GM23248 (cell line): ENCODE results near the gene ESAM.

Experiments used
- EZH2 ChIP-seq: fragments of 200-600 bp; sonication (generic); IDR thresholded peaks from 2 replicates; pipeline ENCODE4 v1.6.1; 2018; ENCODE audit warnings: antibody characterized with exemption, mild to moderate bottlenecking; ENCODE audit not compliant: insufficient read depth, poor library complexity, severe bottlenecking
- EZH2phosphoT487 ChIP-seq: fragments of 200-600 bp; sonication (generic); IDR thresholded peaks from 2 replicates; pipeline ENCODE4 v1.6.1; 2018; ENCODE audit warnings: antibody characterized with exemption, moderate library complexity, mild to moderate bottlenecking, low read depth; ENCODE audit not compliant: insufficient read depth

DNA sequence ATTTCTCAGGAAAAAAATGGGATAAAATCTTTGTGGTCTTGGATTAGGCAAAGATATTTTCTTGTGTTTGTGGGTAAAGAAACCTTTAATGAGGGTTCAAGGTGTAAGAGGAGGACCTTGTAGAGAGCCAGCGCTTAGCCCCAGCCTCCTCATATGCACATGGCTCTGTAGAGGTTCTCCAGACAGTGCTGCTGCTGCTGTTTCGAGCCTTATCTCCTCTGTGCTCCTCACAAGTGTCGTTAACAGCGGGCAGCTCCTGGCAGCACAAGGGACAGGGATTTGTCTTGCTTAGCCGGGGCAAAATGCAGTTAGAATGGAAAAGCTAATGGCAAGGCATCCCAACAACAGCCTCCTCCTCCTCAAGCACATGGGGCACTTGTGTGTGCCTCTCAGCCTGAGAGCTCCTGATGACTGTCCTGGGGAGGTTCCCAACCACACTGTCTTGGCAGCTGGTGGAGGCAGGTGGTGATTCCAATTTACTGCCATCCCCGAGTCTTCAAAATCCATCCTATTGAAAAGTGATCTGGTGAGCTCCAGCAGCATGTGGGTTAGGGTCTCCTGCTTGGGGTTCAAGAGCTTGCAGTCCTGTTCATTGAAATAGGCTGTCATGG, 45.7 kb upstream of the ESAM start:
- TF ChIP-seq EZH2 (no peak), EZH2phosphoT487 (no peak)
